Panc1 (cell line): ENCODE data around the gene ELOVL6. TPM values are rescaled to one million over a fixed set of nuclear protein-coding genes. Genes with fewer than 3 reads are reported as not detected.
A peak's percentile ranks its signal among the peaks of the same experiment; 100 is the strongest.

Source experiments
- ATAC-seq: fragments of 200-7000 bp; cut with Tn5 transposase; 2 replicates; pipeline ENCODE4 v1.9.1; 2020; ENCODE audit warnings: mild to moderate bottlenecking, moderate library complexity
- BruUV-seq: library from RNA; stranded (reverse); fragments of 400-500 nt; replicated peaks from 2 replicates; lab custom pipeline; 2021; lab: Mats Ljungman, UMichigan
- CTCF ChIA-PET: fragments of 300-600 bp; sonication (Branson Sonifier 250); formaldehyde crosslinking; loops from one replicate; lab custom pipeline; 2022; ENCODE audit warnings: antibody characterized with exemption; lab: Charles Lee
- POLR2A ChIA-PET: fragments of 300-600 bp; sonication (Branson Sonifier 250); formaldehyde crosslinking; loops from one replicate; lab custom pipeline; 2022; ENCODE audit warnings: antibody characterized with exemption; lab: Charles Lee
- DNase-seq: peaks from one replicate; pipeline ENCODE4 v3.0.0-alpha.2; 2010; ENCODE audit warnings: low read depth, low spot score
- H3K27ac ChIP-seq: 2 replicates; pipeline ENCODE4 v1.5.1; 2011; ENCODE audit warnings: mild to moderate bottlenecking, low read length, inconsistent platforms
- H3K27me3 ChIP-seq: fragments of 200-500 bp; sonication (Bioruptor generic); 2 replicates; pipeline ENCODE4 v1.6.0; 2014; ENCODE audit warnings: low read length, inconsistent platforms; ENCODE audit not compliant: control insufficient read depth, insufficient read depth
- H3K36me3 ChIP-seq: fragments of 200-500 bp; sonication (Bioruptor generic); 2 replicates; pipeline ENCODE4 v1.5.1; 2014; ENCODE audit warnings: inconsistent platforms, mild to moderate bottlenecking, low read length, moderate library complexity; ENCODE audit not compliant: control insufficient read depth, insufficient read depth
- H3K4me1 ChIP-seq: 2 replicates; pipeline ENCODE4 v1.5.1; 2011; ENCODE audit warnings: inconsistent platforms, mild to moderate bottlenecking, low read length, moderate library complexity; ENCODE audit not compliant: control insufficient read depth, insufficient read depth
- H3K4me3 ChIP-seq, 2 experiments: 2 replicates each; pipeline ENCODE4 v1.5.1; 2011 to 2012; ENCODE audit warnings: low read depth in 2 of 2, low read length in 2 of 2, mild to moderate bottlenecking in 2 of 2, inconsistent platforms in 1 of 2, moderate library complexity in 1 of 2
- H3K9me3 ChIP-seq: fragments of 200-500 bp; sonication (Bioruptor generic); 2 replicates; pipeline ENCODE4 v1.5.1; 2014; ENCODE audit warnings: low read depth, mild to moderate bottlenecking, inconsistent platforms, low read length, moderate library complexity; ENCODE audit not compliant: control insufficient read depth, insufficient read depth
- CTCF ChIP-seq: fragments of 450-650 bp; IDR thresholded peaks from 2 replicates; pipeline ENCODE4 v1.5.1; 2017; ENCODE audit warnings: mild to moderate bottlenecking
- POLR2AphosphoS5 ChIP-seq: IDR thresholded peaks from 2 replicates; pipeline ENCODE4 v1.6.1; 2012; ENCODE audit warnings: mild to moderate bottlenecking, low read depth, low read length, moderate library complexity
- REST ChIP-seq, 2 experiments: IDR thresholded peaks; 2 replicates each; pipeline ENCODE4 v1.6.1; 2011 to 2012; ENCODE audit warnings: low read depth in 2 of 2, control low read depth in 1 of 2, low read length in 1 of 2, mild to moderate bottlenecking in 1 of 2, moderate library complexity in 1 of 2; ENCODE audit not compliant: insufficient read depth in 1 of 2
- SIN3A ChIP-seq: IDR thresholded peaks from 2 replicates; pipeline ENCODE4 v1.6.1; 2012; ENCODE audit warnings: low read depth, mild to moderate bottlenecking, low read length, moderate library complexity, borderline replicate concordance; ENCODE audit not compliant: insufficient read depth
- TCF7L2 ChIP-seq: IDR thresholded peaks from 2 replicates; pipeline ENCODE4 v1.6.1; 2011; ENCODE audit warnings: mild to moderate bottlenecking, low read depth, low read length, inconsistent platforms
- in situ Hi-C: cut with HindIII; loops from 2 replicates; pipeline ENCODE4 v1.10.0; 2016; ENCODE audit warnings: low sequenced_read_pairs, low pct_unique_long_range_greater_than_20kb
- intact Hi-C: fragments of 100-400 bp; cut with micrococcal nuclease; formaldehyde crosslinking; loops from one replicate; pipeline ENCODE4 v1.10.0; 2022; ENCODE audit not compliant: unreplicated experiment
- total RNA-seq: library from RNA; stranded (reverse); gene quantifications from one replicate; pipeline ENCODE4 v1.2.1, GENCODE V29; 2021; ENCODE audit not compliant: unreplicated experiment

Gene ELOVL6
- total RNA-seq, 1 experiment from 2014 or later: 0.54 TPM

- H3K9me3 ChIP-seq: no peaks in the 10 kb centered on the region
- no peak overlapping the region for H3K27ac ChIP-seq
- H3K36me3 ChIP-seq: no peaks in the 10 kb centered on the region
- no peak for DNase-seq
- intact Hi-C loops: loop anchor here (10.0 kb wide), 1 partner anchor 308 kb away; no protein-coding TSS in a partner anchor
- in situ Hi-C loops: no loop called here
- CTCF ChIA-PET: no interaction called here
- TF ChIP-seq TCF7L2 (no peak), SIN3A (no peak), POLR2AphosphoS5 (no peak), REST (IDR thresholded peaks at IDR 0.05; ENCODE audit: insufficient read depth in 1 of 2, low read depth in 2 of 2, low read length in 1 of 2) (no peak), CTCF (no peak)
- H3K4me1 ChIP-seq: no peaks in the 10 kb centered on the region
- no TSS peak for BruUV-seq
- ATAC-seq: no peak
- H3K27me3 ChIP-seq: no peaks in the 10 kb centered on the region
- POLR2A ChIA-PET: no interaction called here
- no peak overlapping the region for H3K4me3 ChIP-seq
Measured at GRCh38 chr4:110007217-110007616, 191.2 kb downstream of the ELOVL6 start.

GRCh38 chr4:110005461-110006056 lies 192.9 kb downstream of the ELOVL6 start:
- no peak for ATAC-seq
- Histone ChIP-seq H3K4me1 (no peaks in the 10 kb centered on the region), H3K27me3 (no peaks in the 10 kb centered on the region), H3K27ac (no peak overlapping the region), H3K4me3 (no peak overlapping the region), H3K36me3 (no peaks in the 10 kb centered on the region), H3K9me3 (no peaks in the 10 kb centered on the region)
- TF ChIP-seq TCF7L2: no peak
- peak; percentile 65 for TF ChIP-seq CTCF
- CTCF ChIA-PET: no interaction called here
- no TSS peak for BruUV-seq
- POLR2A ChIA-PET: no interaction called here
- in situ Hi-C loops: no loop called here
- intact Hi-C loops: loop anchor here (10.0 kb wide), 1 partner anchor 309 kb away; no protein-coding TSS in a partner anchor
- peak; percentile 24 for DNase-seq
